ENCODE measurements around the gene BEGAIN. TPM values are rescaled to one million over a fixed set of nuclear protein-coding genes. Genes with fewer than 3 reads are reported as not detected.

The BEGAIN gene
- total RNA-seq, 6 experiments from 2014 or later, result 0.05 to 0.20 (median 0.14) TPM; not detected in 1

DNA sequence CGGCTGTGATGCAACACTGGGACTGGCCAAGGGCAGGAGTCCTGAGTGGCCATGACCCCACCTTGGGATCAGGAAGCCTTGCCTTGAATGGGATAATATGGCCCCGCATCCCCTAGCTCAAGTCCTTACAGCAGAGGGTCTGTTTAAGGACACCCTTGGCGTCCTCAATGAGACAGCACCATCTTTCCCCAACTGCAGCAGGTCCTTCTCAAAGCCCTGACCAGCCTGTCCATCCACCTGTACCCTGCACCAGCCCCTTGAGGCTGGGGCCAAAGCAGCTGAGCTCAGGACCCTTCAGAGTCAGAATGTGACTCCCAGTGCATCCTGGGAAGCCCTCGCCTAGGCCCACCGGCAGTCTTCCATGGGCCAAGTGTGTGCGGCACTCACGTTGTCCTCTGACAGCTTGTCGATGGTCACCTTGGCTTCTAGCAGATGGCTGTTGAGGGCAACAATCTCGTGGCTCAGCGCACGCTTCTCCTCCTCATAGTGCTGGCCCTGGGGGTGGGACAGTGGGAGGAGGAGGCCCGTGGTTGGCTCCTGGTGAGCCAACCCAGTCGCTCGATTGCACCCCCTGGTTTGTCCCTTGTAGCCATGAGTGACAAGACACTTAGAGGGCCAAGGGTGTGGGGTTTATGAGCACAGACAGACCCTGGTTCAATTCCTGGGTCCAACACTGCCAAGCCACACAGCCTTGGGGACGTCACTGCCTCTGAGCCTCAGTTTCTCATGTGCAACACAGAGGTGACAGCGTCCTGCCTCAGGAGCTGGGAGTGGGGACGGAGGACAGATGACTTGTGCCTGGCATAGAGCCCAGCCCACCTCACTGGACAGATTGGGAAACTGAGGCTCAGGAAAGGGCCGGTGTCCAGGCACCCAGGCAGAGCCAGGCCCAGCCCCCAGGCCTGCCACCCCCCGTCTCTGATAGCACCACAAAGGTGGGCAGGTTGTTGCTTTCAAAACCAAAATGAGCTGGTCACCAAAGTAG, 43.5 kb downstream of the BEGAIN start:
- Mint-ChIP-seq H3K27ac (no peak overlapping the region), H3K4me3 (no peak overlapping the region), H3K36me3 (ENCODE audit: low read depth) (no peaks in the 10 kb centered on the region), H3K4me1 (ENCODE audit: low read depth) (no peaks in the 10 kb centered on the region), H3K9me3 (no peaks in the 10 kb centered on the region), H3K27me3 (ENCODE audit: insufficient read depth) (peaks cover 12% of the 10 kb centered on the region)
- TF ChIP-seq, protein P1, sequence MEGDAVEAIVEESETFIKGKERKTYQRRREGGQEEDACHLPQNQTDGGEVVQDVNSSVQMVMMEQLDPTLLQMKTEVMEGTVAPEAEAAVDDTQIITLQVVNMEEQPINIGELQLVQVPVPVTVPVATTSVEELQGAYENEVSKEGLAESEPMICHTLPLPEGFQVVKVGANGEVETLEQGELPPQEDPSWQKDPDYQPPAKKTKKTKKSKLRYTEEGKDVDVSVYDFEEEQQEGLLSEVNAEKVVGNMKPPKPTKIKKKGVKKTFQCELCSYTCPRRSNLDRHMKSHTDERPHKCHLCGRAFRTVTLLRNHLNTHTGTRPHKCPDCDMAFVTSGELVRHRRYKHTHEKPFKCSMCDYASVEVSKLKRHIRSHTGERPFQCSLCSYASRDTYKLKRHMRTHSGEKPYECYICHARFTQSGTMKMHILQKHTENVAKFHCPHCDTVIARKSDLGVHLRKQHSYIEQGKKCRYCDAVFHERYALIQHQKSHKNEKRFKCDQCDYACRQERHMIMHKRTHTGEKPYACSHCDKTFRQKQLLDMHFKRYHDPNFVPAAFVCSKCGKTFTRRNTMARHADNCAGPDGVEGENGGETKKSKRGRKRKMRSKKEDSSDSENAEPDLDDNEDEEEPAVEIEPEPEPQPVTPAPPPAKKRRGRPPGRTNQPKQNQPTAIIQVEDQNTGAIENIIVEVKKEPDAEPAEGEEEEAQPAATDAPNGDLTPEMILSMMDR (IDR thresholded peaks at IDR 0.05), result no peak
- no peak for DNase-seq

GRCh38 chr14:100542619-100543205, 44.5 kb downstream of the BEGAIN start:
- H3K4me3 Mint-ChIP-seq, result no peak overlapping the region
- H3K9me3 Mint-ChIP-seq, result no peaks in the 10 kb centered on the region
- DNase-seq, result no peak
- H3K4me1 Mint-ChIP-seq (ENCODE audit: low read depth), result no peaks in the 10 kb centered on the region
- no peak overlapping the region for H3K27ac Mint-ChIP-seq
- peaks cover 7% of the 10 kb centered on the region for H3K27me3 Mint-ChIP-seq (ENCODE audit: insufficient read depth)
- TF ChIP-seq, protein P1 (IDR thresholded peaks at IDR 0.05), result no peak
- H3K36me3 Mint-ChIP-seq (ENCODE audit: low read depth), result no peaks in the 10 kb centered on the region

GRCh38 chr14:100541621-100542560, 45.3 kb downstream of the BEGAIN start:
- Mint-ChIP-seq H3K36me3 (ENCODE audit: low read depth) (no peaks in the 10 kb centered on the region), H3K4me3 (no peak overlapping the region), H3K27me3 (ENCODE audit: insufficient read depth) (peaks cover 7% of the 10 kb centered on the region), H3K9me3 (no peaks in the 10 kb centered on the region), H3K4me1 (ENCODE audit: low read depth) (no peaks in the 10 kb centered on the region), H3K27ac (no peak overlapping the region)
- TF ChIP-seq, protein P1 (IDR thresholded peaks at IDR 0.05), result no peak
- DNase-seq, result no peak

DNA sequence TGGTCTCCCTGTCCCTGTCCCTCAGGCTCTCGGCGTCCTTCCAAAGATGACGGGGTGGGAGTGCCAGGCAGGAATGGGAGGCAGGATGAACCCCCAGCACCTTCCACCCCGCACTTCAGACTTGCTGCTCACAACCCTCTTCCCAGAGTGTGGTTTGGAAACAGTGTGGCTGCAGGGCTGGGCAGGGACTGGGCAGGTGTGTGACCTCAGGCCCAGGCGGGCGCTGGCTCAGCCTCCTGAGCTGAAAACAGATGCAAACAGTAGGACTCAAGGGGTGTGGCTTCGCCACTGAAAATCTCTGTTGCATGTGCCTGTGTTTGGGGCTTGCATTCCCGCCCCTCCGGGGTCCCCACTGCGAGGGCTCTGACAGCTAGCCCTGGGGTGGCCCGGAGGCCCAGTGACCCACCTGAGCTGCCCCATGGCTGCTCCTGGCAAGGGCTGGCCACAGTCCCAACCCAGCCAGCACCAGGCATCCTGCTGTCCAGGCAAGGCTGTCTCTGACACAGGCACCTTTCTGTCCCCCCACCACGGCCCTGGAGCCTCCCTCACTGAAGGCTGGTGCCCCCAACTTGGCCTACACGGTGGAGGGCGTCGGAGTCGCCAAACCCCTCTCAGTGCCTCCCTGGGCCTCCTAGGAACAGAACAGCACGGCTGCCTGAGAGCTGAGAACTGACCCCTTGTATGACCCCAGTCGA, 46.1 kb downstream of the BEGAIN start:
- TF ChIP-seq, protein P1 (IDR thresholded peaks at IDR 0.05), result no peak
- Mint-ChIP-seq H3K4me3 (no peak overlapping the region), H3K9me3 (no peaks in the 10 kb centered on the region), H3K36me3 (ENCODE audit: low read depth) (no peaks in the 10 kb centered on the region), H3K27ac (no peak overlapping the region), H3K4me1 (ENCODE audit: low read depth) (no peaks in the 10 kb centered on the region), H3K27me3 (ENCODE audit: insufficient read depth) (peaks cover 7% of the 10 kb centered on the region)
- DNase-seq, result no peak

Data from HFFc6 (cell line).